ENCODE results near the gene IRS4.
A peak's percentile ranks its signal among the peaks of the same experiment; 100 is the strongest.

IRS4 gene

DNA sequence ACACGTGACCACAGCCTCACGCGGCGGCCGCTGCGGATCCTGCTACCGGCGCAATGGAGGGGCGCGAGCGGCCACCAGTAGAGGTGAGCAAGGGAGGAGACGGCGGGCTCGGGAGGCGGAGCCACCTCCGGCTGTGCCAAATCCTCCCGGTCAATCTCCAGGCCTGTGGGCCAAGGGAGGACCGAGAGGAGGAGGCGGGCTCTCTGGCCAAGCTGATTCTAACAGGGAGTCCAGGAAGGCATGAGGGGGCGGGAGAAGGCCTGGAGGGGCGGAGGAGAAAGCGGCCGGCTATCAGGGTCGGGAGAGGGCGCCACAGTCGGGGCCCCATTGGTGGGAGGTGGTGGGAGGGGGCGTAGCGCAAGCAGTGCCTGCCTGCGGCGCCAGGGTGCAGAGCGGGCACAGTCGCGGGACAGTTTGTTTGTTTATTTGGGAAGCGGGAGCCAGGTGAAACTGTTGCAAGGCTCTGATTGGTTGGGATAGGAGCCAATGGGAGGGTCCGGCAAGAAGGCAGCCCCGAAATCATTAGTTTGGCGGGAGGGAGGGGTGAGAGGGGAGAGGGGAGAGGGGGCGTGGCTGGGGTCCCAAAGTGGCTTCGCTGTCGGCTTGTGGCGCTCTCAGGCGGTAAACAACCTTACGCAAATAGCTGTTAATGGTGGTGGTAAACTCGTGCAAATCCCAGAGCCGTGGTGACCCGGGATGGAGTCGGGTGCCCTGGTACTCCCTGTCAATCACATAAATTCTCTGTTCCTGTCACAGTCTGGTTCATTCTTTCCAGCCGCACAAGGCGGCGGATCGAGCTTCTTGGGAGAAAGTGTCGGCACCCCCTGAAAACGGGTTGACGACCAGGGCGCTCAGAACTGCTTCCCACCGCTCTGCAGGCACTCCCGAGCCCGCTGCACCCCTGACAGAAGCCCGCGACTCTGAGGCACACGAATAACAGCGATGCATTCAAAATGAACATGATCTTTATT, at the start of gene IRS4:
Gene IRS4, minus strand, starts transcription at position 55 of the 971 bp plus-strand sequence.
- no peak for DNase-seq

DNA sequence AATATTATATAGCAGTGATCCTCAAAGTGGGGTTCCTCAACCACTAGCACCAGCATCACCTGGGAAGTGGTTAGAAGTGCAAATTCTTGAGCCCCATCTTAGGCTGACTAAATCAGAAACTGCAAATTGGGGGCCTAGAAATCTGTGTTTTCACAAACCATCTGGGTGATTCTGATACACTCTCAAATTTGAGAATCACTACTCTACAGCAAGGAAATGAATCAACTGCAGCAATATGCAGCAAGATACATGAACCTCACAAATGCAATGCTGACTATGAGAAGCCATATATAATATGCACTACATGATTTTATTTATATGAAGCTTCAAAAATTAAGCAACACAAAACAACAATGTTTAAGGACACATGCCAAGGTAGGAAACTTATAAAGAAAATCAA, 36.2 kb upstream of the IRS4 start:
- no peak for DNase-seq

DNA sequence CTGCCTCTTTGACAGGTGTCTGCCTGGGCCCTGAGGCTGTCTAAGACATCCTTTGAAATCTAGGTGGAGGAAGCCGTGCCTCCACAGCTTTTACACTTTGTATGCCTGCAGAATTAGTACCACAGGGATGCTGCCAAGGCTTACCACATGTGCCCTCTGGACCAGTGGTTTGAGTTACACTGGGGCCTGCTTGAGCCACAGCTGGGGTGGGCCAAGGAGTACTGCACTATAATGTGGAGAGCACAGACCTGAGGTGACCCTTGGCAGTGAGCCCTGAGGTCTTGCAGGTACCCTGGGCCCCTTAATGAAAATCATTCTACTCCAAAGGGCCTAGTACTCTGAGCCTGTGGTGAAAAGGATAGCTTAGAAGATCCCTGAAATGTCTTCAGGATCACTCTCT, 27.2 kb upstream of the IRS4 start:
- DNase-seq = no peak

DNA sequence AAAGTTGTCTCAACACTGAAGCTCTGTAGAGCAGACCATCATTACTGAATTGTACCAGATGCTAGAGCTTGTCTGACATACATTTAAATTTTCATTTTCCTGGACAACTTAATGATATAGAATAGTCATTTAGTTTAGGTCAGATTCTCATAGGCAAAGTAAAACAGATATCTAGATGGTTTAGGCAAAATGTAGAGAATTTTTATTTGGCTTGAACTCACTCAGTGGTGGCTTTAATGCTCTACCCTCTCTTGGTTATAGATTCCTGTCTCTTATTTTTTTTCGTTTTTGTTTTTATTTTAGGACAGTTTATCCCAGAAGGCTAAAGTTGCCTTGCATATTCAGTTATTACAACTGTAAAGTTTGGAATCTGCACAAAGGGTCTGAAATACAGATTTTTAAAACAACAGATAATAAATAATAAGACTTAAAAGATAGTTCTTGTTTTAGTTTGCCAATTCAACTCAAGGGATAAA, 4.0 kb upstream of the IRS4 start:
- no peak for DNase-seq

DNA sequence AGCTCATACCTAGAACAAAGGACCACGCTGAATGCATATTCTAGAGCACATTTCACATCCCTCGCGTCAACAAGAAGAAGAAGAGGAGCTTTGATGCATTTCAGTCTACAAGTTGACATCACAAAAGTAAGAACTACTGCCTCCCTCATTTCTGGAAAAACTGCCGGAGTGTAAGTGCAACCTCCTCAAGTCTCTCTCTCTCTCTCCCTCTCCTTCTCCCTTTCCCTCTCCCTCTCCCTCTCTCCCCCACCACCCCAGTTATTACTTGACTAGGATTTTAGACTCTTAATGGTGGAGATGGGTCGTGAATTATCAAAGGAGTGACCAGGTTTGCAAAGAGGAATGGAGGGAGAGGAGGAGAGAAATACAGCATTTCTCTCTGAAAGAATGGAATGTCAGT, 1.4 kb upstream of the IRS4 start:
- no peak for DNase-seq

DNA sequence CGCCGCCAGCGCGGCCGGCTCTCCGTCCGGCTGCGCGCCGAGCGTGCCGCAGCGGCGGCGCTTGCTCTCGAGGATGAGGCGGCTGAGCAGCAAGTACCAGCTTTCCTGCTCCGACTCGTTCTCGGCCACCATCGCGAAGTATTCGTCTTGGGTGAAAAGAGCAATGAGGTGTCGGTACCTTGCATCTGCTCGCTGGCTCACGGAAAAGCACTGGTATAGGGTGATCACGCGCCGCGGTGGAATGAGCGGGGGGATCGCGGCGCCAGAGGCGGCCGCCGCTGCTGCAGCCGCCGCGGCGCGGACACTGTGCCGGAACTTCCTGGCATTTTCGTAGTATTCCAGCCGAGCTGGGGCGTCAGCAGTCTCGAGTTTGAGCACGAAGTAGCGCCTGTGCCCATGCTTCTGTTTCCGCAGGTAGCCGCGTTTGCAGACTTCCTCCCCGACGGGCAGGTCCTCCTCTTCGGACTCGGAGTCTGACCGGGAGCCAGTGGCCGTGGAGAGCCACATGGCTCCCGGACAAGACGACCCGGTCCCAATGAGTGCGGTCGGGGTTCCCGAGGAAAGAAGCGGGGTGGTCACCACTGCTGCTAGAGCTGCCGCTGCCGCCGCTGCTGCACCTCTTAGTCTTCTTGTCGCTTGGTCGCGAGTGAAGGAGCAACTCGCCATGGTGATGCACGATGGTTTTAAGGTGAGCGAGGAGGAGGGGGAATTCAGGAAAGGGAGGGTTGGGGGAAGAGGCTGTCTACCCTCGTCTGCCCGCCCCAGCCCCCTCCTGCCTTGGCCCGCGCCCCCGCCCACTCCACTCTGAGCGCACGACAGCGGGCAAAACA, 469 bp downstream of the IRS4 start:
- no peak for DNase-seq

DNA sequence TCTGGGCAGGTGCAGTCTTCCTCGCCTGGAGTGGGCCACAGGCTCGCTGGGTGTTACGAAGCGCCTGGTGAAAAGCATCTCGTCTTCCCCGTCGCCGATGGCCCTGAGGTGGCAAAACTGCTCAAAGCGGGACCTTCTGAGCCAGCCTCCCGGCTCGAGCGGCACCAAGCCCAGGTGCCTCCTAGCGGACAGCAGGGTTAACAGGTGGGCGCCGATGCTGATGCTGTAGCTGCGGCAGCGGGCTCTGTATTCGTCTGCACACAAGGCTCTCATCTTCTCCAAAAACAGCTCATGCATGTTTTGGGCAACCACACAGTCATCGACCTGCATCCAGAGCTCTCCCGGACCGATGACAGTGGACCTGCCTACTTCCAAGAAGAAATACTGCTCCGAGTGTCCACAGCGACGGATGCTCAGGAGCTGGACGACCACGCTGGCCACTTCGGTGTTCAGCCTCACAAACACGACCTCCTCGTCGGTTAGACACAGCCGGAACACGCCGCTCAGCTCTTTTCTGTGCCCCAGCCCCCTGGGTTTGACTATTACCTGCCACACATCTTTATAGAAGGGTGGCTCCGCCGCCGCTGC, 1.2 kb downstream of the IRS4 start:
- no peak for DNase-seq

DNA sequence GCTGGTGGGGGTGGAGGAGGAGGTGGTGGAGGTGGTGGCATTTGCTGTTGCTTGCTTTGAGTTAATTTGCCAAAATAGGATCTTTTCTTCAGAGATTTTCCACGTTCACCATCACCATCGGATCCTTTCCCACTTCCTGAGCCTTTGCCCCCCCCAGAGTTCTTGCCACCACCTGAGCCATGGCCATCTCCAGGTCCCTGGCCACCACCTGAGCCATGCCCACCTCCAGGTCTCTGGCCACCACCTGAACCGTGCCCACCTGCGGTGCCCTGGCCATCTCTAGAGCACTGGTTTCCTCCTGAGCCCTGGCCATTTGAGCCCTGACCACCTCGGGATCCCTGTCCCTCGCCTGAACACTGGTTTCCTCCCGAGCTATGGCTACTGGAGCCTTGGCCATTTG, 1.9 kb downstream of the IRS4 start:
- no peak for DNase-seq

DNA sequence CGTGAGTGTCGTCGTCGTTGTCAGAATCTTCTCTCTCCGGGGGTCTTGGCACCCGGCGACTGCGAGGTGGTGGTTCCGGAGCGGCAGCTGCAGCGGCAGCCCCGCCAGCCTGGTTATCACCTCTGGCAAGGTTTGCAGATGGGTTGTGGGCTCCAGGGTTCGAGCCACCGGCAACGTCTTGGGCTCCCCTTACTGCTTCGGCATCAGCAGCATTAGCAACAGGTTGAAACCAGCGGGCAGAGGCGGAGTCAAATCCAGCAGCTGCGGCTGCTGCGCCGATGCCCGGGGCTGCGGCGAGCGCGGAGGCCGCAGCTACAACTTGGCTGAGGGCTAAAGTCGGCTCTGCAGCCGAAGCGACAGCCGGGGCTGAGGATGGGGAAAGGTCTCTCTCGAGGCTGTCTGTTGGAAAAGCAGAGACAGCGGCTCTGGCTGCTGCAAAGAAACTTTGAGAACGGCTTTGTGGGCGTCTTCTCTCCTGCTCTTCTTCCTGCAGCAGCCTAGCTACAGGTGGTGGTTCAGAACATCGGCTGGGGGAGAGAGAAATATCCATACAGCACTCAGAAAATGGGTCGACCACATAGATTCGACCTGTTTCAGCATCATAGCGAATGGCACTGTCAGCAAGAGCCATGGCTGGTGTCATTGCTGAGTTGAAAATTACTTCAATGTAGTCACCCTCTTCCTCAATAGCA, 3.6 kb downstream of the IRS4 start:
- DNase-seq = no peak

DNA sequence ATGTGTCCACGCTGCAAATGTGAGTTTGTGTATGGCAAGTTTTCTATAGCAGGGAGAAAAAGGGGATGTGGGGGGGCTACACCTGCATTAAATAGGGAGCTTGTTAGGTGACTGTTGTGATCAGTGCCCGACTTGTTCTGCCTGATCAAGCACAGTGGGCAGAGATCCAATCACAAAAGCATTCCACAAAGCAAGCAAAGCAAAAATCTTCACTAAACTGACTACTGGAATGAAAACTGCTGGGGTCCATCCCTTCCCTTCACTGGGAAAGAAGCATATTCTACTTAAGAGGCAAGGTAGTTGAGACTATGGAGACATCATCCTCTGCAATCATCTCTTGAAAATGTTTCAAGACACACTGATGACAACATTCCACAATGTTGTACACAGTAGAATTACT, 5.2 kb downstream of the IRS4 start:
- DNase-seq = no peak

DNA sequence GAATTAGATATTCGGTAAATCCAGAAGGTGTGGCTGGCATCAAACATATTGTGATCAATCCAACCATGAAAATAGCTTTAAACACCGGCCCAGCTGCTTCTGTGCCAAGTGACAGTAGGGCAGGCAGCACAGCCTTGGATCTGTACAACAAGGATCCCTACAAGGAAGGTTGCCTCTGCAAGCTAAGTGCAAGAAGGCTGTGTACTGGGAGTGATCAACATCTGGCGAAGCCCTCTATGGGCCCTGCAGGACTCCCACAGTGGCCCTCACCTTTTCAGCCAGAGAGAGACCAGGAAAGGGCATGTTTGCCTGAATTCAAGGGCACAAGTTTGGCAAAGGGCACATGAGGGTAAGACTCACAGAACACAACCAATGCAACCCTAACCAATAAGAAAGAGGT, 9.6 kb downstream of the IRS4 start:
- DNase-seq = no peak

DNA sequence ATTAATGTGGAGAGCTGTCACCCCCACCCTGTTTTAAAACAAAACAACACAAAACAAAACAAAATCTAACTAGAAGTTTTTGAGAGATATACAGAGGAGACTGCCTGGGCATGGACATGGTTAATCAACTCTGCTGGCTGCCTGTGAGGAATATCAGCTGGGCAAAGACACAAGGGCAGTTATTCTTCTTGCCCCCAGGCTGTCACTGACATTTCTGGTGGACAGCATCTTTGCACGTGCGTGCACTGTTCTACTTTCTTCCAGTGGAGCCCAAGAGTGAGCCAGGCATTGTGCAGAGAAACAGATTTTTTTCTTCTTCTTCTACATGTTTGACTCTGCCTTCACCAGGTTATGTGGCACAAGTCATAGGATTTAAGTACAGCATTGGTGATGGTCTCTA, 13.8 kb downstream of the IRS4 start:
- no peak for DNase-seq

DNA sequence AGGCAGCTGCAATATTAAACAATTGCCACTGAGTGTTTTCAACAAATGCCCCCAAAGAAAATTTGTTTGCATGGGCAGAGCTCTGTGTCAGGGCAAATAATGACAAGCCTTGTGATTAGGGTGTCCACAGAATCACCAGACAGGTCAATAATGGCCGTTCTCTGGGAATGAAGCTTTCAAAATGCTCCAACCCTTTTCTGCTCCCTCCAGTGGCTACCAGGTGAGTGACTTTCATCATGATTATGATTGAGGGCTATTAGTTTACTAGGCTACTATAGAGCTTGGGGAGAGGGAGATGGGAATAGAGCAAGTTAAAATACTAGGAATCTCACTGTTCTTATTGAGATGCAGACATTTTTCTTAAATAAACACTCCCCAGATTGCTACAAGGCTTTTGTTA, 23.5 kb downstream of the IRS4 start:
- no peak for DNase-seq

DNA sequence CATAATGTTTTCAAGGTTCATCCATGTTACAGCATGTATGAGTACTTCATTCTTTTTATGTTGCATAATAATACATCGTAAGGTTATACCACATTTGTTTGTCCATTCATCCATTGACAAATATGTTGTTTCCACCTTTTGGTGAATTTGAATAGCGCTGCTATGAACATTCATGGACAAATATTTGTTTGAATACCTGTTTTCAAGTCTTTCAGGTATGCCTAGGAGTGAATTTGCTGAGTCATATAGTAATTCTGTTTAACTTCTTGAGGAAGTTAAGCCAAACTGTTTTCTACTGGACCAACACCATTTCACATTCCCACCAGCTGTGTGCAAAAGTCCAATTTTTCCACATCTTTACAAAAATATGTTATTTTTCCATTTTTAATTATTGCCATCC, 31.5 kb downstream of the IRS4 start:
- DNase-seq = no peak

DNA sequence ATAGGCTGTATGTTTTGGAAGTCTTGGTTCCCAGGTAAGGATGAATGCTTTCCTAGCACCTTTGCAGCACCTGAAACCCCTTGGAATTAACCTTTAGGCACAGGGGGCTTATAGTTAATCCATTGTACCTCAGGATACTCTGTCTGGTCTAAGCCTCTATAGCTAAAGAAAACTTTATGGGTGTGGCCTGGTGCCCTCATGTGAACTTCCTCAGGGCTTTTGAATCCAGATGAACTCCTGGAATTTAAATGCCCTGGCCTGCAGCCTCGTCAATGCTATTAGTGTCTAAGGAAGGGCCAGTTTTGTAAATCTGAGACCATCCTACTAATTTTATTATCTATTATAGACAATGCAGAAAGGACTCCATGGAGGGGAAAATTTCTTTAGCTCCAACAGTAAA, 33.8 kb downstream of the IRS4 start:
- no peak for DNase-seq

DNA sequence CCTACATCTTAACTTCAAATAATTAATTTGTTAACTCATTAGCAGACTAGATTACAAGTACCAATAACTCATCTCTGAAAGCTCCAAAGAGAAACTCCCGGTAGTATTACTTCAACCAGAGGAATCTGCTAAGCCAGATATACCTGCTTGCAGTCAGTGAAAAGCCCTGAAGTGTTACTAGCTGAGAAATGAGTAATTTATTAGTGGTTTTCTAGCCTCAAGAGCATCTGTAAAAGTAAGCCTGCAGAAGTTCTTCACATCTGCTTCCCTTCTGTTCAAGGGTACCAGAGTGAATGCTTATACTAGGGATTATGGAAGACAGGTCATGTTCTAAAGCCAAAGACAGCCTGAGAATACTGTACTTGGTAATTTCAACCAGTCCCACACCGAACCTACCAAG, 34.7 kb downstream of the IRS4 start:
- no peak for DNase-seq

DNA sequence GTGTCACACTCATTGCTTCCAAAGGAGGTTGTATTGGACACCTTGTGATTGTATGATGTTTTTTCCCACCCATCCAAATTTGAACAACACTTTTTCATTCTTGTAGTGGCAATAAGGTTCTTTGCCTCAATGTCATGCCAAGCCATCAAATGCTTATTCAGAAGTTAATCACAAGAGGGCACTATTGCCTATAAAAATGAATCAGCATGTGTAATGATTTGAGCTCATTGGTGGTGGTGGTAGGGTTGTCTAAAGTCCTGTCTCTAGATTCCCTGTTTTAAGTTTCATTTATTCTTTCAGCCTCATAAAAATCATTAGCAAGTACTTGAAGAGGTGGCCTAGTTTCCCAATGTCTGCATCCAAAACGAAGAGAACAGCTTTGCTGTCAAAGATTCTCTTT, 37.0 kb downstream of the IRS4 start:
- peak in 1 of 2 experiments; percentile 20 for DNase-seq

DNA sequence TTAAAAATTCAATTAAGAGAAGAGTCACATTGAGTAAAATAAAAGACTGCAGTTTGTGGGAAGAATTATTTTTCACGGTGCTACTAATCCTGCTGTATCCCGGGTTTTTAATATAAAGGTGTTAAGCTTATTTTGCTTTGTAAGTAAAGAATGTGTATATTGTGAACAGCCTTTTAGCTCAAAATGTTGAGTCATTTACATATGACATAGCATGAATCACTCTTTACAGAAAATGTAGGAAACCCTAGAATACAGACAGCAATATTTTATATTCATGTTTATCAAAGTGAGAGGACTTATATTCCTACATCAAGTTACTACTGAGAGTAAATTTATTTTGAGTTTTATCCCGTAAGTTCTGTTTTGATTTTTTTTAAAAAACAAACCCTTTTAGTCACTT, 39.7 kb downstream of the IRS4 start:
- DNase-seq = no peak
